GM21526 (cell line): ENCODE results near the gene LTBP1.

ENCODE experiments used
- ATAC-seq: cut with Tn5 transposase; IDR thresholded peaks from one replicate; pipeline ENCODE4 v1.9.1; 2021; ENCODE audit warnings: moderate library complexity; ENCODE audit not compliant: unreplicated experiment, low FRiP score

LTBP1 gene

GRCh38 chr2:33104726-33105125 is 158.0 kb downstream of the LTBP1 start:
- ATAC-seq, result no peak

GRCh38 chr2:33106115-33106514 is 159.4 kb downstream of the LTBP1 start:
- ATAC-seq, result no peak

- no peak for ATAC-seq
These were observed 161.1 kb downstream of the LTBP1 start for GRCh38 chr2:33107690-33108482.

- no peak for ATAC-seq
These were observed 162.0 kb downstream of the LTBP1 start for GRCh38 chr2:33108483-33109443.

- no peak for ATAC-seq
These were observed 163.7 kb downstream of the LTBP1 start for GRCh38 chr2:33110461-33110860.

GRCh38 chr2:33111002-33111446 is 164.3 kb downstream of the LTBP1 start:
- no peak for ATAC-seq

- no peak for ATAC-seq
These were observed 168.4 kb downstream of the LTBP1 start for GRCh38 chr2:33115196-33115595.

GRCh38 chr2:33115728-33116127 is 169.0 kb downstream of the LTBP1 start:
- no peak for ATAC-seq

GRCh38 chr2:33116799-33117198 is 170.0 kb downstream of the LTBP1 start:
- no peak for ATAC-seq

- no peak for ATAC-seq
These were observed 171.9 kb downstream of the LTBP1 start for GRCh38 chr2:33118651-33119050.

- ATAC-seq, result no peak
These were observed 174.7 kb downstream of the LTBP1 start for GRCh38 chr2:33121416-33121815.

GRCh38 chr2:33121925-33122324 is 175.2 kb downstream of the LTBP1 start:
- no peak for ATAC-seq

GRCh38 chr2:33122726-33123125 is 176.0 kb downstream of the LTBP1 start:
- no peak for ATAC-seq

GRCh38 chr2:33123216-33123615 is 176.5 kb downstream of the LTBP1 start:
- no peak for ATAC-seq

GRCh38 chr2:33126552-33126951 is 179.8 kb downstream of the LTBP1 start:
- no peak for ATAC-seq

- ATAC-seq, result no peak
These were observed 180.2 kb downstream of the LTBP1 start for GRCh38 chr2:33126958-33127357.

- no peak for ATAC-seq
These were observed 182.7 kb downstream of the LTBP1 start for GRCh38 chr2:33129263-33130053.

- no peak for ATAC-seq
These were observed 183.3 kb downstream of the LTBP1 start for GRCh38 chr2:33130054-33130447.

GRCh38 chr2:33130544-33130943 is 183.8 kb downstream of the LTBP1 start:
- ATAC-seq, result no peak

GRCh38 chr2:33131111-33131510 is 184.4 kb downstream of the LTBP1 start:
- no peak for ATAC-seq

GRCh38 chr2:33131749-33132148 is 185.0 kb downstream of the LTBP1 start:
- ATAC-seq, result no peak
